SK-MEL-5 (cell line): Measurements from ENCODE around the gene SLC25A39. TPM values are rescaled to one million over a fixed set of nuclear protein-coding genes. Genes with fewer than 3 reads are reported as not detected.

Experiments
- DNase-seq: peaks from one replicate; pipeline ENCODE4 v3.0.0-alpha.2; 2016; ENCODE audit warnings: low read depth, low spot score
- in situ Hi-C: cut with HindIII; loops from 2 replicates; pipeline ENCODE4 v1.10.0; 2016; ENCODE audit warnings: low sequenced_read_pairs, high pct_unique_total_duplicates, low pct_unique_long_range_greater_than_20kb
- total RNA-seq: library from RNA; depleted of rRNA; stranded (reverse); fragments of >200 nt; shearing (Covaris generic); gene quantifications from 2 replicates; pipeline ENCODE4 v1.2.3, GENCODE V29; 2014

The SLC25A39 gene
- total RNA-seq, 1 experiment from 2014 or later = 121 TPM

GRCh38 chr17:44322236-44322895 lies 2.3 kb downstream of the SLC25A39 start:
- in situ Hi-C loops = no loop called here

GRCh38 chr17:44321246-44322120 lies 3.1 kb downstream of the SLC25A39 start:
- in situ Hi-C loops = no loop called here
- DNase-seq = no peak

More at GRCh38 chr17:44322236-44322895, 2.3 kb downstream of the SLC25A39 start:
- no peak for DNase-seq

DNA sequence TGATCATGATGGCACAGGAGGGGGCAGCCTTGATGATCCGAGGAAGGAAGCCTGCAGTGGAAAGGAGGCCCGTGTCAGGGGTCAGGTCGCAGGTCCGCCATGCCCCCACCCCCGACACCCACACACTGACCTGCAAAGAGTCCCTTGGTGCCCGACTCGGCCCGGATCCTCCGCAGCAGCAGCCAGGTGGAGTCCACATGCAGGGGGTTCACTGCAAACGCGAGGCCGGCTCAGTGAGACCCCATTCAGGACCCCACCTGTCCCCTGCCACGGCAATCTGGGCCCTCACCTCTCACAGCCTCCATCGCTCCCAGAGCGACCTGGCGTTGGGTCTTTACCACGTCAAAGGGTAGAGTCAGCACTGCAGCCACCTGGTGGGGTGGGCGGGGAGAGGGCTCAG lies 4.6 kb downstream of the SLC25A39 start:
- no peak for DNase-seq
- in situ Hi-C loops = no loop called here

- in situ Hi-C loops = no loop called here
- no peak for DNase-seq
Observed at GRCh38 chr17:44318077-44318892, 6.3 kb downstream of the SLC25A39 start.

DNA sequence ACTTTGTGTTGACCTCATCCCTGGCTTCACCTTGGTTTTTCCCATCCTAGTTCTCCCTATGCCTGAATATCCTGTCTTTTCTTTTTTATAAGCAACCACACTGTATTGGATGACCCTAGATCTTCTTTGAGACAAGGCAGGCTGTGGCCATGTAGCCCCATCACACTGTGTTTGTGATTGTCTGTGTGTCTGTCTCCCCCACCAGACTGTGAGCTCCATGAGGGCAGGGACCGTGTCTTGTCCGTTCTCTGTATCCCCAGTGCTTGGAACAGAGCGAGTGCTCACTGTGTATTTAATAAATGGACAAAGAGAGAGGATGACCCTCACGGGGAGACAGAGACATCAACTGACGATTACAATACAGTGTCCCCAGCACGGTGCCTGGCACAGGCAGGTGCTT lies 7.1 kb downstream of the SLC25A39 start:
- in situ Hi-C loops = no loop called here

GRCh38 chr17:44315760-44316731 lies 8.6 kb downstream of the SLC25A39 start:
- in situ Hi-C loops = no loop called here

More for the DNA sequence above, 7.1 kb downstream of the SLC25A39 start:
- no peak for DNase-seq

GRCh38 chr17:44314869-44315661 lies 9.6 kb downstream of the SLC25A39 start:
- in situ Hi-C loops = no loop called here
- no peak for DNase-seq

More at GRCh38 chr17:44315760-44316731, 8.6 kb downstream of the SLC25A39 start:
- no peak for DNase-seq

DNA sequence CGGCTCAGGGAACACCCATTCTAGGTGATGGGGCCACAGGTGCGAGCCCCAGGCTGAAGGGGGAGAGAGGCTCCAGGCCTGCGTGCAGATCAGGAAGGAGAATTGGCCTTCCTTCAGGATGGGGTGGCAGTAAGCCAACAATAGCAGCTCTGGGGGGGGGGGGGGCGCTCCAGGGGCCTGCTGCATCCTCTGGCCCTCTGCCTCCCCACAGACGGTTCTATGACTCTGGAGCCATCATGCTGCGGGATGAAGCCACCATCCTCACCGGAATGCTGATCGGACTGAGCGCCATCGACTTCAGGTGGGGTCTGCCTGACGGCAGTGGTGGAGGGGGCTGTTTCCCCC lies 10.1 kb downstream of the SLC25A39 start:
- no peak for DNase-seq
- in situ Hi-C loops = no loop called here

DNA sequence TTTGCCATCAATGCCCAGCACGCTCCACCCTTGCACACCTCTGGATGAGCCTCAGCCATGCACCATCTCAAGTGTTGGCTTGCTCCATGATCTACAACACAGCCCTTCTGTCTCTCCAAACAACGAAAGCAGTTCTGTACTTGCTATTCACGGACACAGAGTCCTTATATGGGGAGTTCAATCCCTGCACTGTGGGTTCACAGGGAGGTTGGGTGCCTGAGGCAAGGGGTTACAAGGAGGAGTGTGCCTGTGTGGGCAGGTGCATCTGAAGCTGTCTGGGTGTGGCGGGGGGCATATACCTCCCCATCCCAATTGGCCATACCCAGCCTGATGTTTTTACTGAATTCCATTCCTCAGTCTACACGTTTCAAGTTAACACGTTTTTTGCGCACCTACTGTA lies 10.6 kb downstream of the SLC25A39 start:
- no peak for DNase-seq
- in situ Hi-C loops = no loop called here

DNA sequence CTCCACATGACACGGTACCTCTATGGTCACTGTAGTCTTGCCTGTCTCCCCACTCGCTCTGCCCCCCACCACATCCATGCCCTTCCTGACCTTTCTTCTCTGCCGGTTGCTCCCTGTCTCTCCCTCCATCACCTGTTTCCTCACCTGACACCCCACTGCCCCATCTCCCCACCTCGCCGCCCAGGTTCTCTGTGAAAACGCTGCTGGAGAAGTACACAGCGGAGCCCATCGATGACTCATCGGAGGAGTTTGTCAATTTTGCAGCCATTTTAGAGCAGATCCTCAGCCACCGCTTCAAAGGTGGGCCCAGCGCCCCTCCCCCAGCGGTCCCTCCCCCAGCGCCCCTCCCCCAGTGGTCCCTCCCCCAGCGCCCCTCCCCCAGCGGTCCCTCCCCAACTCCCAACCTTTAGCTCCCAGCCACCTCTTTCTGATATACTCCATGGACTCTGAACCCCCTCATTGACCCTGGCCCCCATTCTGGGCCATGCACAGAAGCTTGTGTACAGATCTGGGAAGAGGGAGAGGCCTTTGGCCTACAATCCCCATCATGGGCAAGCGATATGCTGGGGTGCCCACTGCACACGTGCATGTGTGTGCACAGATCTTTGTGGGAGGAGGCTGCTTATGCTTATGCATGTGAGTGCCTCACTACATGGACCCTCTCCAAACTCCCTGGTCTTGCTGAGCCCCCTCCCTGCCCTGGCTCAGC lies 12.1 kb downstream of the SLC25A39 start:
- in situ Hi-C loops = no loop called here
- no peak for DNase-seq

DNA sequence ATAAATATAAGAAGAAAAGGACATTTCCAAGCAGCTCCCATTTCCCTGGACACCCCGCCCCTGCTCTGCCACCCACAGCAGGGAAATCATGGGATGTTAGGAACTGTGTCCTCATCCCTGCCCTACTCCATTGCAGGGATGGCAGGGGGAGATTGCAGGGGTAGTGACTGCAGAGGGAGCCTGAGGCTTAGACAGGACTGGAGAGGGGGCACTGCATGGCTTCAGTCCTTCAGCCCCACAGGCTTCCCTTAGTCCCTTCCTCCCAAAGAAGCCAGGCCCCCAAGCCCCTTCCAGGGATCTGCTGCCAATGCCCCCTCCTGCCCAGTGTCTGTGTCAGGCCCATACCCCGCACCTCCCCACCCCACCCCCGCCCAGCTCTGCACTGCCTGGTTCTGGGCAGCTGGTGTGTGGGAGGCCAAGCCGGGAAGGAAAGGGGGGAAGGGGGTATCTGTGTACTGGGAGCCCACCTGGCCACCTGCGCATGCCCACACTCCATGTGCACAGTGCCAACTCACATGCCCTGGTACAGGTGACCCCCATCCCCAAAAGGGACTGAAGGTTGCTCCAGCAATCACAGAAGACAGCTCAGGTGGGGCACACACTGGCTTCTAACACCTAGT lies 13.0 kb downstream of the SLC25A39 start:
- DNase-seq = no peak
- in situ Hi-C loops = no loop called here

DNA sequence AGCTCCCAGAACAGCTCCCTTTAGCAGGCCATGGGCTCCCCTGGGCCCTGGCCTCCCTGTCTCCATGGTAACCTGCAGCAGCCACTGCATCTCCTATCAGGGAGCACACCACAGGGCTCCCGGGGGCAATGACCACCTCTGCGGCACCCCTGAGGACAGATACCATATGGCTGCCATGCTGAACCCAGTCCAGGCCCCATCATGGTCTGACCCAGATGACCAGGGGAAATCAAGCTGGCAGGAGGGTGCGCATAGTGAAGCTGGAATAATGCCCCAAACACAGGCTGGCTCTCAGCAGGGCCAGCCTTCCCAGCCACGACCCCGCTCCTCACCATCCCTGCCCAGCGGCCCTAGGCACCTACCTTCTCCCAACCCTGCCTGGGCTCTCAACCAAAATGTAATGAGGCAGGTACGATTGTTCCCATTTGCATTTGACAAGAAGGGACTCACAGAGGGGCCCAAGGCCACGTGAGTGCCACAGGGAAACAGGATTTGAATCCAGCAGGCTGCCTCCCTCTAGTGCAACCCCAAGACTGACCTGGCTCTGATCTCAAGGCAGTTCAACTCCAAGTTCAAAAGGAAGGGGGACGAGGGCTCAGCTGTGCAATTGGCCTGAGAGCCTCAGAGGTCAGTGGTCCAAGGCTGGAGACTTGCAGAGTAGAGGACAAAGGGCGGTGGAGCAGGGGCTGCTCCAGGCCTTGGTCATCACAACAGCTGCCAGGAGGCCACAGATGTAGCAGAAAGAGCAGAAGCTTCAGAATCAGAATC lies 13.8 kb downstream of the SLC25A39 start:
- DNase-seq = no peak
- in situ Hi-C loops = no loop called here

GRCh38 chr17:44310188-44310587 lies 14.4 kb downstream of the SLC25A39 start:
- in situ Hi-C loops = no loop called here
- no peak for DNase-seq

DNA sequence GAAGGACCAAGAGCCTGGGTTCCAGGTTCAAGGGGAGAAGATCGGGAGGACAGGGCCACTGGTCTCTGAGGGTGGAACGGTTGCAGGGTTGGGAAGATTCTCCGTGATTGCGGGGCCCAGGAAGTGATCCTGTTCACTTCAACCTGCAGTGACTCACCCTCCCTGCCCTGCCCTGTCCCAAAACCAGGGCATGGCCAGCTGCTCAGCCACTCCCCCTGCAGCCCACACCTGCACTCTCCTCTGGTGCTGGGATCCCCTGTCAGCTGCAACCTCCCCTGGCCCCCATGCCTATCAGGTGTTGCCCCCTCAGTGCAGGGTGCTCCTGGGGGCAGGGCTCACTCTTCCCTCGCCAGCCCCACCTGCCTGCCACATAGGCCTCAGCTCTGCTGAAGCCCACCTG lies 15.2 kb downstream of the SLC25A39 start:
- no peak for DNase-seq
- in situ Hi-C loops = no loop called here

DNA sequence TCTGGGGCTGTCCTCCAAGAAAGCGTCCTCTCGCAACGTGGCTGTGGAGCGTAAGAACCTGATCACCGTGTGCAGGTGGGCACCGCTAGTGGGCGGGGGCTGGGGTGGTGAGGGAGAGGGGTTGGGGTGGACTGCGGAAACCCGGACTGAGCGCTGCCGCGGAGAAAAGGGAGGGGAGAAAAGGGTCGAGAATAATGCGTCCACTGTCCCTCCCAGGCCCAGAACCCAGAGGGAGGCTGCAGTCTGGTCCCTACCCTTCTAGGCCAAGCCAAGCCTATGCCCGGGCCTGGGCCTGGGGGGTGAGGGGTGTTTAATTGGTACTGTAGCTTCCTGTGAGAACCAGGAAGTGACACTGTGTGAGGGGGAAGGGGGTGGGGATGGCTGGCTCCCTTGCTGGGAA lies 15.8 kb downstream of the SLC25A39 start:
- in situ Hi-C loops = no loop called here
- no peak for DNase-seq
